Measurements from ENCODE around the gene USH2A. TPM values are rescaled to one million over a fixed set of nuclear protein-coding genes. Genes with fewer than 3 reads are reported as not detected.

The USH2A gene
- polyA plus RNA-seq, 3 donors: not detected

GRCh38 chr1:215605011-215605621 lies 818.1 kb downstream of the USH2A start:
- Histone ChIP-seq H3K4me3 (replicated peaks in 1 of 3; ENCODE audit: low read depth in 2 of 3, low read length in 3 of 3) (no peak overlapping the region), H3K79me2 (ENCODE audit: insufficient read depth, low read length) (no peaks in the 10 kb centered on the region), H2AFZ (ENCODE audit: insufficient read depth, low read depth, low read length, poor library complexity, severe bottlenecking) (no peak overlapping the region), H4K20me1 (ENCODE audit: insufficient read depth, low read length) (no peaks in the 10 kb centered on the region), H3K36me3 (replicated peaks in 1 of 2; ENCODE audit: control insufficient read depth in 1 of 2, insufficient read depth in 2 of 2, low read length in 2 of 2) (peaks cover 20 to 54% of the 10 kb centered on the region in 2 donors), H3K27me3 (ENCODE audit: control insufficient read depth in 2 of 2, insufficient read depth in 2 of 2, low read length in 2 of 2) (no peaks in the 10 kb centered on the region), H3K4me1 (ENCODE audit: control insufficient read depth in 1 of 2, insufficient read depth in 2 of 2, low read length in 2 of 2) (no peaks in the 10 kb centered on the region), H3K9ac (ENCODE audit: insufficient read depth, low read length, poor library complexity, severe bottlenecking) (no peak overlapping the region), H3K4me2 (replicated peaks; ENCODE audit: extremely low read depth, low read length, poor library complexity, severe bottlenecking) (no peak overlapping the region), H3K27ac (ENCODE audit: low read depth in 1 of 2, low read length in 2 of 2) (no peak overlapping the region), H3K9me3 (replicated peaks in 1 of 2; ENCODE audit: control insufficient read depth in 1 of 2, insufficient read depth in 1 of 2, low read length in 2 of 2) (no peaks in the 10 kb centered on the region)
- Mint-ChIP-seq H3K4me1 (no peaks in the 10 kb centered on the region), H3K9me3 (no peaks in the 10 kb centered on the region), H3K27me3 (ENCODE audit: low read depth in 3 of 3) (no peaks in the 10 kb centered on the region), H3K36me3 (peaks cover 38 to 44% of the 10 kb centered on the region in 2 donors), H3K27ac (no peak overlapping the region), H3K4me3 (no peak overlapping the region)
- intact Hi-C loops (cut with micrococcal nuclease): no loop called here
- TF ChIP-seq, protein P1, sequence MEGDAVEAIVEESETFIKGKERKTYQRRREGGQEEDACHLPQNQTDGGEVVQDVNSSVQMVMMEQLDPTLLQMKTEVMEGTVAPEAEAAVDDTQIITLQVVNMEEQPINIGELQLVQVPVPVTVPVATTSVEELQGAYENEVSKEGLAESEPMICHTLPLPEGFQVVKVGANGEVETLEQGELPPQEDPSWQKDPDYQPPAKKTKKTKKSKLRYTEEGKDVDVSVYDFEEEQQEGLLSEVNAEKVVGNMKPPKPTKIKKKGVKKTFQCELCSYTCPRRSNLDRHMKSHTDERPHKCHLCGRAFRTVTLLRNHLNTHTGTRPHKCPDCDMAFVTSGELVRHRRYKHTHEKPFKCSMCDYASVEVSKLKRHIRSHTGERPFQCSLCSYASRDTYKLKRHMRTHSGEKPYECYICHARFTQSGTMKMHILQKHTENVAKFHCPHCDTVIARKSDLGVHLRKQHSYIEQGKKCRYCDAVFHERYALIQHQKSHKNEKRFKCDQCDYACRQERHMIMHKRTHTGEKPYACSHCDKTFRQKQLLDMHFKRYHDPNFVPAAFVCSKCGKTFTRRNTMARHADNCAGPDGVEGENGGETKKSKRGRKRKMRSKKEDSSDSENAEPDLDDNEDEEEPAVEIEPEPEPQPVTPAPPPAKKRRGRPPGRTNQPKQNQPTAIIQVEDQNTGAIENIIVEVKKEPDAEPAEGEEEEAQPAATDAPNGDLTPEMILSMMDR (IDR thresholded peaks at IDR 0.05): no peak
- DNase-seq: no peak

DNA sequence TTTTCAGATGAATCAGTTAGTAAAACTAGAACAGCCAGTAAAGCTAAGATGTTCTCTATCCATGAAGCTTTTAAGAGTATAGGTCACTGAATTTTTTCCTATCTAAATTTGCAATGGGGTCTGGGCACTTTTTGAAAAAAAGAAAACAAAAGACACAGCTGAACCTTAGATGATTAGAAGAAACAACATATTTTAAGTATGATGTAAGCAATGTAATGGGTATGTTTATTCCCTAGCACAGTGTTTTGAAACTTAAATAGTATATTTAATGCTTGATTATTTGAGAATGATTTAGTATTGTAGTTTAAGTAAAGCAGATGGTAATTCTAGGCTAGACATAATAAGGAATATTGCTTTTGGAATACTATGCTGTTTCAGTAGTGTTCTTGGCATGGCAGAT lies 819.9 kb downstream of the USH2A start:
- intact Hi-C loops (cut with micrococcal nuclease): no loop called here
- Histone ChIP-seq H2AFZ (ENCODE audit: insufficient read depth, low read depth, low read length, poor library complexity, severe bottlenecking) (no peak overlapping the region), H3K27ac (ENCODE audit: low read depth in 1 of 2, low read length in 2 of 2) (no peak overlapping the region), H3K79me2 (ENCODE audit: insufficient read depth, low read length) (no peaks in the 10 kb centered on the region), H4K20me1 (ENCODE audit: insufficient read depth, low read length) (no peaks in the 10 kb centered on the region), H3K4me3 (replicated peaks in 1 of 3; ENCODE audit: low read depth in 2 of 3, low read length in 3 of 3) (no peak overlapping the region), H3K27me3 (ENCODE audit: control insufficient read depth in 2 of 2, insufficient read depth in 2 of 2, low read length in 2 of 2) (no peaks in the 10 kb centered on the region), H3K9ac (ENCODE audit: insufficient read depth, low read length, poor library complexity, severe bottlenecking) (no peak overlapping the region), H3K9me3 (replicated peaks in 1 of 2; ENCODE audit: control insufficient read depth in 1 of 2, insufficient read depth in 1 of 2, low read length in 2 of 2) (no peaks in the 10 kb centered on the region), H3K4me2 (replicated peaks; ENCODE audit: extremely low read depth, low read length, poor library complexity, severe bottlenecking) (no peak overlapping the region), H3K36me3 (replicated peaks in 1 of 2; ENCODE audit: control insufficient read depth in 1 of 2, insufficient read depth in 2 of 2, low read length in 2 of 2) (peaks cover 16 to 36% of the 10 kb centered on the region in 2 donors), H3K4me1 (ENCODE audit: control insufficient read depth in 1 of 2, insufficient read depth in 2 of 2, low read length in 2 of 2) (no peaks in the 10 kb centered on the region)
- Mint-ChIP-seq H3K9me3 (no peaks in the 10 kb centered on the region), H3K4me1 (no peaks in the 10 kb centered on the region), H3K4me3 (no peak overlapping the region), H3K27ac (no peak overlapping the region), H3K36me3 (peaks cover 26 to 38% of the 10 kb centered on the region in 2 donors), H3K27me3 (ENCODE audit: low read depth in 3 of 3) (no peaks in the 10 kb centered on the region)
- TF ChIP-seq, protein P1 (IDR thresholded peaks at IDR 0.05): no peak
- no peak for DNase-seq
